GM21367 (cell line): ENCODE data around the gene ARF5.

Experiments
- ATAC-seq: cut with Tn5 transposase; IDR thresholded peaks from one replicate; pipeline ENCODE4 v1.9.1; 2021; ENCODE audit not compliant: unreplicated experiment

ARF5 gene

GRCh38 chr7:127588697-127589482 is 679 bp downstream of the ARF5 start:
- peak; percentile 9 for ATAC-seq

- ATAC-seq, result no peak
Observed at GRCh38 chr7:127589896-127590295, 1.7 kb downstream of the ARF5 start.

GRCh38 chr7:127591189-127591588 is 3.0 kb downstream of the ARF5 start:
- no peak for ATAC-seq

GRCh38 chr7:127591591-127591990 is 3.4 kb downstream of the ARF5 start:
- ATAC-seq, result no peak

GRCh38 chr7:127592550-127592949 is 4.3 kb downstream of the ARF5 start:
- no peak for ATAC-seq

GRCh38 chr7:127594490-127594889 is 6.3 kb downstream of the ARF5 start:
- no peak for ATAC-seq

- ATAC-seq, result no peak
Observed at GRCh38 chr7:127595737-127596136, 7.5 kb downstream of the ARF5 start.

- ATAC-seq, result no peak
Observed at GRCh38 chr7:127598318-127598717, 10.1 kb downstream of the ARF5 start.

GRCh38 chr7:127600885-127601284 is 12.7 kb downstream of the ARF5 start:
- ATAC-seq, result no peak

- ATAC-seq, result no peak
Observed at GRCh38 chr7:127608446-127608845, 20.2 kb downstream of the ARF5 start.

GRCh38 chr7:127609297-127609696 is 21.1 kb downstream of the ARF5 start:
- ATAC-seq, result no peak

GRCh38 chr7:127612263-127612662 is 24.1 kb downstream of the ARF5 start:
- ATAC-seq, result no peak

- no peak for ATAC-seq
Observed at GRCh38 chr7:127616724-127617123, 28.5 kb downstream of the ARF5 start.

GRCh38 chr7:127618042-127618441 is 29.8 kb downstream of the ARF5 start, which contains the start of gene PAX4:
Gene PAX4, minus strand, starts transcription at chr7:127618142. Its CDS starts 2,214 bp downstream, at chr7:127615928.
- ATAC-seq, result no peak

GRCh38 chr7:127618775-127619174 is 30.6 kb downstream of the ARF5 start:
- ATAC-seq, result no peak

GRCh38 chr7:127619681-127620405 is 31.6 kb downstream of the ARF5 start:
- no peak for ATAC-seq

- ATAC-seq, result no peak
Observed at GRCh38 chr7:127620406-127621233, 32.4 kb downstream of the ARF5 start.

GRCh38 chr7:127625331-127625730 is 37.1 kb downstream of the ARF5 start:
- ATAC-seq, result no peak

GRCh38 chr7:127628445-127628844 is 40.2 kb downstream of the ARF5 start:
- ATAC-seq, result no peak

- peak; percentile 81 for ATAC-seq
Observed at GRCh38 chr7:127629268-127629854, 41.1 kb downstream of the ARF5 start.

- ATAC-seq, result no peak
Observed at GRCh38 chr7:127632276-127632910, 44.2 kb downstream of the ARF5 start.
